ENCODE measurements around the gene CNPY1. TPM values are rescaled to one million over a fixed set of nuclear protein-coding genes. Genes with fewer than 3 reads are reported as not detected.

CNPY1 gene
- total and polyA plus RNA-seq, 2 experiments from 2014 or later: 0.15 TPM; not detected in 1

GRCh38 chr7:155497149-155497901, 49.0 kb downstream of the CNPY1 start:
- Histone ChIP-seq H3K36me3 (no peaks in the 10 kb centered on the region), H3K27me3 (peaks cover 100% of the 10 kb centered on the region), H3K9me3 (ENCODE audit: low read depth) (no peaks in the 10 kb centered on the region), H3K4me3 (no peak overlapping the region), H3K4me1 (ENCODE audit: low read depth) (no peaks in the 10 kb centered on the region), H3K27ac (no peak overlapping the region)
- TF ChIP-seq, protein P1, sequence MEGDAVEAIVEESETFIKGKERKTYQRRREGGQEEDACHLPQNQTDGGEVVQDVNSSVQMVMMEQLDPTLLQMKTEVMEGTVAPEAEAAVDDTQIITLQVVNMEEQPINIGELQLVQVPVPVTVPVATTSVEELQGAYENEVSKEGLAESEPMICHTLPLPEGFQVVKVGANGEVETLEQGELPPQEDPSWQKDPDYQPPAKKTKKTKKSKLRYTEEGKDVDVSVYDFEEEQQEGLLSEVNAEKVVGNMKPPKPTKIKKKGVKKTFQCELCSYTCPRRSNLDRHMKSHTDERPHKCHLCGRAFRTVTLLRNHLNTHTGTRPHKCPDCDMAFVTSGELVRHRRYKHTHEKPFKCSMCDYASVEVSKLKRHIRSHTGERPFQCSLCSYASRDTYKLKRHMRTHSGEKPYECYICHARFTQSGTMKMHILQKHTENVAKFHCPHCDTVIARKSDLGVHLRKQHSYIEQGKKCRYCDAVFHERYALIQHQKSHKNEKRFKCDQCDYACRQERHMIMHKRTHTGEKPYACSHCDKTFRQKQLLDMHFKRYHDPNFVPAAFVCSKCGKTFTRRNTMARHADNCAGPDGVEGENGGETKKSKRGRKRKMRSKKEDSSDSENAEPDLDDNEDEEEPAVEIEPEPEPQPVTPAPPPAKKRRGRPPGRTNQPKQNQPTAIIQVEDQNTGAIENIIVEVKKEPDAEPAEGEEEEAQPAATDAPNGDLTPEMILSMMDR (IDR thresholded peaks at IDR 0.05; ENCODE audit: low read depth, low read length): no peak
- no peak for DNase-seq (ENCODE audit: low read depth in 1 of 2, low spot score in 1 of 2)

DNA sequence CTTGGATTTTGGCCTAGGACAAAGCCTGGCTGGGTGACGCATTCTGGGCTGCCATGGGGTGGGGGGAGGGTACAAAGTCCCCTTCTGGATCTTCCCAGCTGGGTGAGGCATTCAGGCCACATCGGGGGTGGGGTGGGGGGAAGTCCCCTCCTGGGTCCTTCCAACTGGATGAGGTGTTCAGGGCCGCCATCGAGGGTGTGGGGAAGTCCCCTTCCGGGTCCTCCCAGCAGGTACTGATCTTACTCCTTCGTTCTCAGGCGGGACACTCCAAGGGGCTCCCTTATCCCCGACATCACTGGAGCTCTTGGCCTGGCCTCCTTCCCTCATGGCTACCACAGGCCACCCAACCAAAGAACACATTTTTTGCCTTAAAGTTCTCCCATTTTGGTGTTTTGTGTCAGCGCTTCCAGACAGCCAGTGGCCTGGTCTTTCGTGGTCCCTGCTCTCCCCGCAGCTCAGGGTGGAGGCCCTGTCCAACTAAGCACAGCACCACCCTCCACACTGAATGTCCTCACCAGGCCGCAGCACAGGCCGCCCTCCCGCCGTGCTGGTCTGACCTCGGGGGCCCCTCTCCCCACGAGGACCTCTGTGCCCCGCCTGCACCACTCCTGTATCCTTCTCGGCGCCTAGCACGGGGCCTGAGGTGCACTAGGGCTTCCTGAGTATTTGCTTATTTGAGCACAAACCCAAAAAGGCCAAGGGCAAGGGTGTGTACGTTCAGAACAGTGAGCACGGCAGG, 49.9 kb downstream of the CNPY1 start:
- TF ChIP-seq, protein P1 (IDR thresholded peaks at IDR 0.05; ENCODE audit: low read depth, low read length): no peak
- DNase-seq (ENCODE audit: low read depth in 1 of 2, low spot score in 1 of 2): no peak
- no peak overlapping the region for H3K4me3 ChIP-seq
- H3K27me3 ChIP-seq: peaks cover 100% of the 10 kb centered on the region
- no peak overlapping the region for H3K27ac ChIP-seq
- H3K4me1 ChIP-seq (ENCODE audit: low read depth): no peaks in the 10 kb centered on the region
- no peaks in the 10 kb centered on the region for H3K9me3 ChIP-seq (ENCODE audit: low read depth)
- no peaks in the 10 kb centered on the region for H3K36me3 ChIP-seq

DNA sequence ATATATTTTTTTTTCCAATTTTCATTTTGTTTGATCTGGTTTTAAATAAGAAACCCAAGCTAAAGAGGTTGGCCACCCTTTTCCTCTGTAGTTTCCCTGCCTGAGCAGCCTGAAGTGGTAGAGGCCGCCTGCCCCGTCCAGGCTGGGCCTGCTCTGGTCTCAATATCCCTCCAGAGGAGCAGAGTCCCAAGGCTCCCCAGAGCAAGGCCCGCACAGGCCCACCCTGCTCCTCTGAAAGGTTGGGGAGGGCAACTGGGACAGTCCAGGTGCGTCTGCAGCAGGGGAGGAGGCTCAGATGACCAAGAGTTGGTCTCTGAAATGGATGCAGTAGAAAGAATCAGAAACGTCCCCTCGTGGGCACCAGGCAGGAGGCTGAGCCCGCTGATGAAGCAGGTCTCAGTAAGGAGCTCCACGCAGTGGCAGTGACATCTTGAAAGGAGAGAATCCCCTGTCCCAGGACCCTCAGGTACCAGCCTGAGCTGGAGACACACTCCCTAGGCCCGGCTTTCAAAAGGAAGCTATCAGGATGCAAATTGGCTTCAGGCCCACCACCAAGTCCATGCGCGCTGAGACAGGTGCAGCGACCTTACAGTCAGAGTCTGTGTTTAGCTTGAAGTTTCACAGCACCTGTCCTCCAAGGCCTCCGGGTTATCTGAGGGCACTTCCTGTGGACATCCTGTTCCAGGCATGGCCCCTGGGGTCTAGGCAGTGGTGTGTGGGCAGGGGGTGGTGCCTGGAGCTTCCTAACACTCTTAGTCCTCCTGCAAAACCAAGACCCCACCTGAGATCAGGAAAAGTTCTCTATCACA, 50.7 kb downstream of the CNPY1 start:
- Histone ChIP-seq H3K4me3 (no peak overlapping the region), H3K9me3 (ENCODE audit: low read depth) (no peaks in the 10 kb centered on the region), H3K27ac (no peak overlapping the region), H3K27me3 (peaks cover 100% of the 10 kb centered on the region), H3K4me1 (ENCODE audit: low read depth) (no peaks in the 10 kb centered on the region), H3K36me3 (no peaks in the 10 kb centered on the region)
- TF ChIP-seq, protein P1 (IDR thresholded peaks at IDR 0.05; ENCODE audit: low read depth, low read length): no peak
- no peak for DNase-seq (ENCODE audit: low read depth in 1 of 2, low spot score in 1 of 2)

GRCh38 chr7:155494551-155494950, 51.8 kb downstream of the CNPY1 start:
- no peak for DNase-seq (ENCODE audit: low read depth in 1 of 2, low spot score in 1 of 2)
- H3K27me3 ChIP-seq: peaks cover 100% of the 10 kb centered on the region
- H3K27ac ChIP-seq: no peak overlapping the region

More at GRCh38 chr7:155494551-155494950, 51.8 kb downstream of the CNPY1 start:
- TF ChIP-seq, protein P1 (IDR thresholded peaks at IDR 0.05; ENCODE audit: low read depth, low read length): no peak
- H3K4me3 ChIP-seq: no peak overlapping the region
- no peaks in the 10 kb centered on the region for H3K4me1 ChIP-seq (ENCODE audit: low read depth)
- H3K9me3 ChIP-seq (ENCODE audit: low read depth): no peaks in the 10 kb centered on the region
- no peaks in the 10 kb centered on the region for H3K36me3 ChIP-seq

Data from cardiac muscle cell (in vitro differentiated cells and primary cell).